Measurements from ENCODE around the gene KCNJ2. TPM values are rescaled to one million over a fixed set of nuclear protein-coding genes. Genes with fewer than 3 reads are reported as not detected.

Gene KCNJ2
- total RNA-seq, 1 donor from 2014 or later: 1.1 TPM

- Histone ChIP-seq H3K9ac (no peak overlapping the region), H3K4me1 (no peaks in the 10 kb centered on the region), H3K27ac (no peak overlapping the region), H3K4me2 (no peak overlapping the region), H3K36me3 (no peaks in the 10 kb centered on the region), H3F3A (ENCODE audit: low read depth) (no peaks in the 10 kb centered on the region), H3K9me3 (ENCODE audit: low read depth) (no peaks in the 10 kb centered on the region), H2AFZ (replicated peaks) (peak overlapping the region; percentile 1), H4K20me1 (ENCODE audit: low read depth) (no peaks in the 10 kb centered on the region), H3K79me2 (ENCODE audit: low read depth) (no peaks in the 10 kb centered on the region), H3K27me3 (no peaks in the 10 kb centered on the region), H3K4me3 (no peak overlapping the region)
- no peaks in the 10 kb centered on the region for H3K36me3 Mint-ChIP-seq
- no peak for DNase-seq (ENCODE audit: low spot score)
- H3K27me3 Mint-ChIP-seq (ENCODE audit: insufficient read depth, low read depth): peaks cover 6% of the 10 kb centered on the region
- no peaks in the 10 kb centered on the region for H3K4me1 Mint-ChIP-seq
- H3K9me3 Mint-ChIP-seq: peaks cover 7% of the 10 kb centered on the region
- no peak overlapping the region for H3K4me3 Mint-ChIP-seq
- H3K27ac Mint-ChIP-seq: no peak overlapping the region
- TF ChIP-seq CTCF (IDR thresholded peaks at IDR 0.05) (no peak), EZH2phosphoT487 (IDR thresholded peaks at IDR 0.05) (no peak), EZH2 (IDR thresholded peaks at IDR 0.05) (no peak)
Measured at GRCh38 chr17:70208825-70209555, 39.7 kb downstream of the KCNJ2 start.

- H3K4me1 ChIP-seq: no peaks in the 10 kb centered on the region
- H3K4me2 ChIP-seq: no peak overlapping the region
- H3K27me3 ChIP-seq: no peaks in the 10 kb centered on the region
- Mint-ChIP-seq H3K27ac (no peak overlapping the region), H3K27me3 (ENCODE audit: insufficient read depth, low read depth) (peaks cover 6% of the 10 kb centered on the region), H3K36me3 (peaks cover 2% of the 10 kb centered on the region), H3K4me3 (no peak overlapping the region), H3K4me1 (no peaks in the 10 kb centered on the region), H3K9me3 (peaks cover 10% of the 10 kb centered on the region)
- no peak for TF ChIP-seq CTCF (IDR thresholded peaks at IDR 0.05)
- TF ChIP-seq EZH2 (IDR thresholded peaks at IDR 0.05): no peak
- no peak for TF ChIP-seq EZH2phosphoT487 (IDR thresholded peaks at IDR 0.05)
- no peak overlapping the region for H3K27ac ChIP-seq
- no peak overlapping the region for H3K4me3 ChIP-seq
- no peaks in the 10 kb centered on the region for H4K20me1 ChIP-seq (ENCODE audit: low read depth)
- no peaks in the 10 kb centered on the region for H3K36me3 ChIP-seq
- no peak overlapping the region for H2AFZ ChIP-seq (replicated peaks)
- H3K79me2 ChIP-seq (ENCODE audit: low read depth): no peaks in the 10 kb centered on the region
- no peak for DNase-seq (ENCODE audit: low spot score)
- no peaks in the 10 kb centered on the region for H3K9me3 ChIP-seq (ENCODE audit: low read depth)
- H3F3A ChIP-seq (ENCODE audit: low read depth): no peaks in the 10 kb centered on the region
- H3K9ac ChIP-seq: no peak overlapping the region
Measured at GRCh38 chr17:70215656-70216055, 46.3 kb downstream of the KCNJ2 start.

- Histone ChIP-seq H3K9me3 (ENCODE audit: low read depth) (no peaks in the 10 kb centered on the region), H3K9ac (no peak overlapping the region), H3K27ac (no peak overlapping the region), H3K4me3 (no peak overlapping the region), H3K4me2 (no peak overlapping the region), H3K79me2 (ENCODE audit: low read depth) (no peaks in the 10 kb centered on the region), H2AFZ (replicated peaks) (no peak overlapping the region), H3K4me1 (no peaks in the 10 kb centered on the region), H3K27me3 (no peaks in the 10 kb centered on the region), H4K20me1 (ENCODE audit: low read depth) (no peaks in the 10 kb centered on the region), H3K36me3 (no peaks in the 10 kb centered on the region), H3F3A (ENCODE audit: low read depth) (no peaks in the 10 kb centered on the region)
- peaks cover 5% of the 10 kb centered on the region for H3K27me3 Mint-ChIP-seq (ENCODE audit: insufficient read depth, low read depth)
- peaks cover 2% of the 10 kb centered on the region for H3K36me3 Mint-ChIP-seq
- TF ChIP-seq CTCF (IDR thresholded peaks at IDR 0.05) (no peak), EZH2 (IDR thresholded peaks at IDR 0.05) (no peak), EZH2phosphoT487 (IDR thresholded peaks at IDR 0.05) (no peak)
- no peak for DNase-seq (ENCODE audit: low spot score)
- peaks cover 10% of the 10 kb centered on the region for H3K9me3 Mint-ChIP-seq
- H3K4me1 Mint-ChIP-seq: no peaks in the 10 kb centered on the region
- H3K27ac Mint-ChIP-seq: no peak overlapping the region
- H3K4me3 Mint-ChIP-seq: no peak overlapping the region
Measured at GRCh38 chr17:70217571-70217970, 48.2 kb downstream of the KCNJ2 start.

Data from neural progenitor cell (in vitro differentiated cells).